Thyroid gland (tissue), 4 donors: ENCODE measurements around the gene TMEM242.

Source experiments
- POLR2A ChIP-seq, 2 donors: fragments of 450-650 bp; IDR thresholded peaks; one replicate each; pipeline ENCODE4 v1.6.1; 2017; ENCODE audit warnings: antibody characterized with exemption in 2 of 2, mild to moderate bottlenecking in 2 of 2, moderate library complexity in 1 of 2
- TF ChIP-seq, protein P1 (sequence below), 6 experiments: fragments of 200-600 bp in 3 of 6; fragments of 450-650 bp in 3 of 6; sonication (generic) in 3 of 6; IDR thresholded peaks; one replicate each; pipeline ENCODE4 v1.5.1; 2016 to 2019; ENCODE audit warnings: antibody characterized with exemption in 6 of 6, mild to moderate bottlenecking in 2 of 6, inconsistent platforms in 1 of 6, moderate library complexity in 1 of 6

DNA sequence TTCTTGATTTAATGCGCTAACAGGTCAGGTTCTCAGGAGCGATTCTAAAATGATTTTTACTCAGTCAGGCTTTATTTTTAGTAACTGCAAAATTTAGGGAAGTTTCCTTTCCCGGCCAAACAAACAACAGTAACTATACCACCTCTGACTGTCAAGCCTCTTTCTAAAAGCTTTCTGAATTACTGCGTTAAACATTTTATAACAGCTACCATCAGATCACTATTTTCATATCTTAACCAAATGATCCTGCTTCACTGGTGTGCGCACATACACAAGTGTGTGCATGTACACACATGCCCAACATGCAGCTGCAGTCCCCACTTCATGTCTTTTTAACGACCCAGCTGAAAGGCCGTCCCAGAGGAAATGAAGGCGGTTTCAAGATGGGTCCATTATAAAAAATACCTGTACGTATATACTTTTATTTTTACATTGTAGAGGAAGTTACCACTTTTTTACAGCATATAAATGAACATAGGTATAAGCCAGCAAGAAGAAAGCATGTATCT, 25.0 kb downstream of the TMEM242 start:
- TF ChIP-seq, protein P1, sequence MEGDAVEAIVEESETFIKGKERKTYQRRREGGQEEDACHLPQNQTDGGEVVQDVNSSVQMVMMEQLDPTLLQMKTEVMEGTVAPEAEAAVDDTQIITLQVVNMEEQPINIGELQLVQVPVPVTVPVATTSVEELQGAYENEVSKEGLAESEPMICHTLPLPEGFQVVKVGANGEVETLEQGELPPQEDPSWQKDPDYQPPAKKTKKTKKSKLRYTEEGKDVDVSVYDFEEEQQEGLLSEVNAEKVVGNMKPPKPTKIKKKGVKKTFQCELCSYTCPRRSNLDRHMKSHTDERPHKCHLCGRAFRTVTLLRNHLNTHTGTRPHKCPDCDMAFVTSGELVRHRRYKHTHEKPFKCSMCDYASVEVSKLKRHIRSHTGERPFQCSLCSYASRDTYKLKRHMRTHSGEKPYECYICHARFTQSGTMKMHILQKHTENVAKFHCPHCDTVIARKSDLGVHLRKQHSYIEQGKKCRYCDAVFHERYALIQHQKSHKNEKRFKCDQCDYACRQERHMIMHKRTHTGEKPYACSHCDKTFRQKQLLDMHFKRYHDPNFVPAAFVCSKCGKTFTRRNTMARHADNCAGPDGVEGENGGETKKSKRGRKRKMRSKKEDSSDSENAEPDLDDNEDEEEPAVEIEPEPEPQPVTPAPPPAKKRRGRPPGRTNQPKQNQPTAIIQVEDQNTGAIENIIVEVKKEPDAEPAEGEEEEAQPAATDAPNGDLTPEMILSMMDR (IDR thresholded peaks at IDR 0.05): no peak
- TF ChIP-seq POLR2A (IDR thresholded peaks at IDR 0.05): no peak
